HG02981 (cell line): ENCODE measurements around the gene ADRB2.
A peak's percentile ranks its signal among the peaks of the same experiment; 100 is the strongest.
"Not testable (repeated sequence)": the region's sequence is repeated elsewhere in the genome, so short reads cannot be mapped to it uniquely, and the experiment has no call there.

ENCODE experiments used
- ATAC-seq: cut with Tn5 transposase; IDR thresholded peaks from one replicate; pipeline ENCODE4 v1.9.1; 2021; ENCODE audit warnings: mild to moderate bottlenecking, moderate library complexity; ENCODE audit not compliant: unreplicated experiment

ADRB2 gene

GRCh38 chr5:148826053-148826738 is at the start of gene ADRB2:
TSS of gene ADRB2 (plus strand) at chr5:148826611. CDS start at chr5:148826832, 221 bp downstream.
- ATAC-seq, result peak; percentile 96

GRCh38 chr5:148776780-148777179 is 49.6 kb upstream of the ADRB2 start:
- ATAC-seq, result no peak

GRCh38 chr5:148778882-148779281 is 47.5 kb upstream of the ADRB2 start:
- ATAC-seq, result no peak

- ATAC-seq, result no peak
Measured at GRCh38 chr5:148780711-148781110, 45.7 kb upstream of the ADRB2 start.

GRCh38 chr5:148781766-148782165 is 44.6 kb upstream of the ADRB2 start:
- no peak for ATAC-seq

GRCh38 chr5:148785223-148785622 is 41.2 kb upstream of the ADRB2 start:
- no peak for ATAC-seq

- no peak for ATAC-seq
Measured at GRCh38 chr5:148786456-148786855, 40.0 kb upstream of the ADRB2 start.

- no peak for ATAC-seq
Measured at GRCh38 chr5:148788636-148789035, 37.8 kb upstream of the ADRB2 start.

- peak; percentile 25 for ATAC-seq
Measured at GRCh38 chr5:148790545-148791333, 35.7 kb upstream of the ADRB2 start.

- ATAC-seq, result peak; percentile 97
Measured at GRCh38 chr5:148791334-148791667, 35.1 kb upstream of the ADRB2 start.

- ATAC-seq, result no peak
Measured at GRCh38 chr5:148791696-148792095, 34.7 kb upstream of the ADRB2 start.

GRCh38 chr5:148792744-148793143 is 33.7 kb upstream of the ADRB2 start:
- ATAC-seq, result no peak

GRCh38 chr5:148793261-148793660 is 33.1 kb upstream of the ADRB2 start:
- ATAC-seq, result no peak

GRCh38 chr5:148794275-148794674 is 32.1 kb upstream of the ADRB2 start:
- ATAC-seq, result no peak

GRCh38 chr5:148794729-148795561 is 31.5 kb upstream of the ADRB2 start:
- ATAC-seq, result no peak

- ATAC-seq, result no peak
Measured at GRCh38 chr5:148796936-148797335, 29.5 kb upstream of the ADRB2 start.

- ATAC-seq, result no peak
Measured at GRCh38 chr5:148798786-148799185, 27.6 kb upstream of the ADRB2 start.

- peak; percentile 37 for ATAC-seq
Measured at GRCh38 chr5:148799737-148800527, 26.5 kb upstream of the ADRB2 start.

GRCh38 chr5:148801682-148802276 is 24.6 kb upstream of the ADRB2 start:
- no peak for ATAC-seq

- not testable (repeated sequence) for ATAC-seq
Measured at GRCh38 chr5:148803451-148803850, 23.0 kb upstream of the ADRB2 start.
